ENCODE results near the gene GPR137B. TPM values are rescaled to one million over a fixed set of nuclear protein-coding genes. Genes with fewer than 3 reads are reported as not detected.
"Not testable (repeated sequence)": the region's sequence is repeated elsewhere in the genome, so short reads cannot be mapped to it uniquely, and the experiment has no call there.

The GPR137B gene
- total RNA-seq: 10 to 100 TPM; 11.0 to 11.8 TPM
- 1 to 10 TPM; 4.1 to 5.7 TPM for polyA plus RNA-seq

- H3K27me3 Mint-ChIP-seq: peaks cover 13 to 18% of the 10 kb centered on the region in 2 donors
- no peaks in the 10 kb centered on the region for H3K27me3 ChIP-seq (ENCODE audit: insufficient read depth, low read length)
- no peaks in the 10 kb centered on the region for H3K9me3 Mint-ChIP-seq
- DNase-seq: peak; percentile 42 to 62 (median 57)
- H3K4me3 ChIP-seq (ENCODE audit: low read length in 2 of 2): peak within 1 kb of the TSS; percentile 61 to 88
- peaks cover 18% of the 10 kb centered on the region for H3K4me1 ChIP-seq (ENCODE audit: insufficient read depth, low read length)
- H3K4me3 Mint-ChIP-seq: peak within 1 kb of the TSS; percentile 94 to 100 (median 97)
- ChIA-PET POLR2A (ENCODE audit: partially characterized antibody) (interaction anchor here (1.1 kb wide), 1 partner anchor 13 kb away, joined by 4 read pairs; no protein-coding TSS in a partner anchor), CTCF (ENCODE audit: partially characterized antibody) (no interaction called here)
- intact Hi-C loops (cut with micrococcal nuclease): loop anchor here (1.0 kb wide), 1 partner anchor 140 kb away; no protein-coding TSS in a partner anchor
- peak within 1 kb of the TSS; percentile 29 for H3K27ac ChIP-seq (ENCODE audit: low read depth, low read length)
- peak within 1 kb of the TSS; percentile 62 to 93 (median 83) for H3K27ac Mint-ChIP-seq
- peaks cover 0 to 14% of the 10 kb centered on the region in 2 donors for H3K36me3 Mint-ChIP-seq
- H3K4me1 Mint-ChIP-seq: peaks cover 24 to 54% (median 29%) of the 10 kb centered on the region in 4 donors
- H3K36me3 ChIP-seq (ENCODE audit: insufficient read depth, low read length): no peaks in the 10 kb centered on the region
- H3K9me3 ChIP-seq (ENCODE audit: control insufficient read depth in 1 of 2, low read length in 2 of 2): no peaks in the 10 kb centered on the region
Measured at GRCh38 chr1:236142253-236143103, at the start of gene GPR137B. TSS of gene GPR137B (plus strand) at chr1:236142539. CDS start at chr1:236142623, 84 bp downstream.

GRCh38 chr1:236092899-236093298 is 49.4 kb upstream of the GPR137B start:
- no peaks in the 10 kb centered on the region for H3K4me1 ChIP-seq (ENCODE audit: insufficient read depth, low read length)
- ChIA-PET CTCF (ENCODE audit: partially characterized antibody) (interaction anchor here (0.6 to 1.3 kb wide), 4 partner anchors 34 to 466 kb away, joined by 3 to 5 read pairs (median 4); no protein-coding TSS in a partner anchor), POLR2A (ENCODE audit: partially characterized antibody) (no interaction called here)
- H3K36me3 Mint-ChIP-seq: peaks cover 0 to 3% of the 10 kb centered on the region in 2 donors
- H3K4me1 Mint-ChIP-seq: peaks cover 0 to 10% (median 3%) of the 10 kb centered on the region in 4 donors
- H3K27ac ChIP-seq (ENCODE audit: low read depth, low read length): no peak overlapping the region
- H3K27me3 ChIP-seq (ENCODE audit: insufficient read depth, low read length): no peaks in the 10 kb centered on the region
- no peak overlapping the region for H3K4me3 Mint-ChIP-seq
- intact Hi-C loops (cut with micrococcal nuclease): no loop called here
- H3K9me3 ChIP-seq (ENCODE audit: control insufficient read depth in 1 of 2, low read length in 2 of 2): no peaks in the 10 kb centered on the region
- H3K4me3 ChIP-seq (ENCODE audit: low read length in 2 of 2): no peak overlapping the region
- peak overlapping the region in 1 of 7 donors; percentile 34 for H3K27ac Mint-ChIP-seq
- peaks cover 0 to 21% (median 7%) of the 10 kb centered on the region in 8 donors for H3K9me3 Mint-ChIP-seq
- H3K27me3 Mint-ChIP-seq: peaks cover 6 to 31% of the 10 kb centered on the region in 2 donors
- no peaks in the 10 kb centered on the region for H3K36me3 ChIP-seq (ENCODE audit: insufficient read depth, low read length)
- DNase-seq: no peak

GRCh38 chr1:236095705-236096520 is 46.4 kb upstream of the GPR137B start:
- Histone ChIP-seq H3K27ac (ENCODE audit: low read depth, low read length) (no peak overlapping the region), H3K36me3 (ENCODE audit: insufficient read depth, low read length) (no peaks in the 10 kb centered on the region), H3K27me3 (ENCODE audit: insufficient read depth, low read length) (no peaks in the 10 kb centered on the region), H3K4me3 (ENCODE audit: low read length in 2 of 2) (no peak overlapping the region), H3K9me3 (ENCODE audit: control insufficient read depth in 1 of 2, low read length in 2 of 2) (no peaks in the 10 kb centered on the region), H3K4me1 (ENCODE audit: insufficient read depth, low read length) (no peaks in the 10 kb centered on the region)
- Mint-ChIP-seq H3K27ac (peak overlapping the region in 2 of 7 donors; percentile 8 to 89), H3K9me3 (peaks cover 0 to 21% (median 7%) of the 10 kb centered on the region in 8 donors), H3K4me3 (no peak overlapping the region), H3K4me1 (peaks cover 0 to 10% (median 4%) of the 10 kb centered on the region in 4 donors), H3K27me3 (peaks cover 6 to 29% of the 10 kb centered on the region in 2 donors), H3K36me3 (peaks cover 0 to 3% of the 10 kb centered on the region in 2 donors)
- ChIA-PET POLR2A (ENCODE audit: partially characterized antibody) (no interaction called here), CTCF (ENCODE audit: partially characterized antibody) (no interaction called here)
- no peak for DNase-seq
- intact Hi-C loops (cut with micrococcal nuclease): no loop called here

- H3K9me3 ChIP-seq (ENCODE audit: control insufficient read depth in 1 of 2, low read length in 2 of 2); H3K36me3 ChIP-seq (ENCODE audit: insufficient read depth, low read length); H3K4me1 ChIP-seq (ENCODE audit: insufficient read depth, low read length); H3K36me3 Mint-ChIP-seq; POLR2A ChIA-PET (ENCODE audit: partially characterized antibody); CTCF ChIA-PET (ENCODE audit: partially characterized antibody); H3K4me3 ChIP-seq (ENCODE audit: low read length in 2 of 2); H3K4me1 Mint-ChIP-seq; intact Hi-C loops (cut with micrococcal nuclease); H3K27me3 ChIP-seq (ENCODE audit: insufficient read depth, low read length): not testable (repeated sequence)
- H3K4me3 Mint-ChIP-seq: peak overlapping the region in 5 of 8 donors; percentile 1 to 62 (median 50)
- peak in 4 of 5 donors; percentile 46 to 96 (median 67) for DNase-seq
- peaks cover 0 to 21% (median 7%) of the 10 kb centered on the region in 8 donors for H3K9me3 Mint-ChIP-seq
- peak overlapping the region in 5 of 7 donors; percentile 9 to 89 (median 65) for H3K27ac Mint-ChIP-seq
- H3K27ac ChIP-seq (ENCODE audit: low read depth, low read length): peak overlapping the region; percentile 5
- H3K27me3 Mint-ChIP-seq: peaks cover 6 to 25% of the 10 kb centered on the region in 2 donors
Measured at GRCh38 chr1:236096660-236097482, 45.5 kb upstream of the GPR137B start.

- H3K27ac ChIP-seq (ENCODE audit: low read depth, low read length): no peak overlapping the region
- peak overlapping the region in 1 of 7 donors; percentile 16 for H3K27ac Mint-ChIP-seq
- no peaks in the 10 kb centered on the region for H3K36me3 ChIP-seq (ENCODE audit: insufficient read depth, low read length)
- H3K4me3 Mint-ChIP-seq: no peak overlapping the region
- DNase-seq: no peak
- intact Hi-C loops (cut with micrococcal nuclease): no loop called here
- H3K4me1 Mint-ChIP-seq: peaks cover 0 to 10% (median 4%) of the 10 kb centered on the region in 4 donors
- H3K9me3 Mint-ChIP-seq: peaks cover 0 to 21% (median 7%) of the 10 kb centered on the region in 8 donors
- ChIA-PET CTCF (ENCODE audit: partially characterized antibody) (interaction anchor here (1.2 to 1.4 kb wide), 2 partner anchors 9 to 391 kb away, joined by 3 to 5 read pairs; no protein-coding TSS in a partner anchor), POLR2A (ENCODE audit: partially characterized antibody) (no interaction called here)
- no peaks in the 10 kb centered on the region for H3K27me3 ChIP-seq (ENCODE audit: insufficient read depth, low read length)
- peaks cover 0 to 3% of the 10 kb centered on the region in 2 donors for H3K36me3 Mint-ChIP-seq
- peaks cover 6 to 22% of the 10 kb centered on the region in 2 donors for H3K27me3 Mint-ChIP-seq
- H3K9me3 ChIP-seq (ENCODE audit: control insufficient read depth in 1 of 2, low read length in 2 of 2): no peaks in the 10 kb centered on the region
- no peaks in the 10 kb centered on the region for H3K4me1 ChIP-seq (ENCODE audit: insufficient read depth, low read length)
- H3K4me3 ChIP-seq (ENCODE audit: low read length in 2 of 2): no peak overlapping the region
Measured at GRCh38 chr1:236098267-236098666, 44.1 kb upstream of the GPR137B start.

GRCh38 chr1:236099355-236099974 is 42.9 kb upstream of the GPR137B start:
- peaks cover 4 to 15% (median 6%) of the 10 kb centered on the region in 4 donors for H3K4me1 Mint-ChIP-seq
- H3K36me3 Mint-ChIP-seq: peaks cover 0 to 3% of the 10 kb centered on the region in 2 donors
- Histone ChIP-seq H3K36me3 (ENCODE audit: insufficient read depth, low read length) (no peaks in the 10 kb centered on the region), H3K4me1 (ENCODE audit: insufficient read depth, low read length) (no peaks in the 10 kb centered on the region), H3K4me3 (ENCODE audit: low read length in 2 of 2) (no peak overlapping the region), H3K9me3 (ENCODE audit: control insufficient read depth in 1 of 2, low read length in 2 of 2) (no peaks in the 10 kb centered on the region), H3K27me3 (ENCODE audit: insufficient read depth, low read length) (no peaks in the 10 kb centered on the region), H3K27ac (ENCODE audit: low read depth, low read length) (no peak overlapping the region)
- ChIA-PET POLR2A (ENCODE audit: partially characterized antibody) (interaction anchor here (0.8 kb wide), 1 partner anchor 182 kb away, joined by 3 read pairs; the partner anchor contains the start of gene ERO1B), CTCF (ENCODE audit: partially characterized antibody) (interaction anchor here (0.6 to 1.2 kb wide), 3 partner anchors 9 to 1692 kb away, joined by 3 read pairs; no protein-coding TSS in a partner anchor)
- no peak overlapping the region for H3K27ac Mint-ChIP-seq
- intact Hi-C loops (cut with micrococcal nuclease): no loop called here
- no peak for DNase-seq
- H3K9me3 Mint-ChIP-seq: peaks cover 0 to 21% (median 7%) of the 10 kb centered on the region in 8 donors
- H3K4me3 Mint-ChIP-seq: no peak overlapping the region
- H3K27me3 Mint-ChIP-seq: peaks cover 4 to 16% of the 10 kb centered on the region in 2 donors

Measured in CD4-positive, alpha-beta memory T cell (primary cell).